Stomach (tissue), 4 donors: ENCODE data around the gene DPF3.

Experiments
- CTCF ChIP-seq, 7 experiments: fragments of 450-650 bp in 4 of 7; fragments of 200-600 bp in 3 of 7; sonication (generic) in 3 of 7; IDR thresholded peaks; one replicate each; pipeline ENCODE4 v1.5.1; 2016 to 2019; ENCODE audit warnings: antibody characterized with exemption in 7 of 7, control low read depth in 2 of 7, mild to moderate bottlenecking in 1 of 7
- EP300 ChIP-seq: sonication (generic); formaldehyde crosslinking; IDR thresholded peaks from one replicate; pipeline ENCODE4 v1.6.1; 2017; ENCODE audit warnings: antibody characterized with exemption
- POLR2A ChIP-seq, 4 donors: fragments of 450-650 bp; IDR thresholded peaks; one replicate each; pipeline ENCODE4 v1.6.1; 2016; ENCODE audit warnings: antibody characterized with exemption in 4 of 4, control low read depth in 2 of 4, mild to moderate bottlenecking in 1 of 4, moderate library complexity in 1 of 4

GRCh38 chr14:72889366-72889765, 4.5 kb downstream of the DPF3 start:
- TF ChIP-seq CTCF (IDR thresholded peaks at IDR 0.05) (no peak), POLR2A (IDR thresholded peaks at IDR 0.05) (no peak), EP300 (no peak)
